ENCODE results near the gene SMIM5. TPM values are rescaled to one million over a fixed set of nuclear protein-coding genes. Genes with fewer than 3 reads are reported as not detected.

SMIM5 gene
- total RNA-seq, 4 donors from 2014 or later, result 68.8 to 161 (median 97.1) TPM; not detected in 1

DNA sequence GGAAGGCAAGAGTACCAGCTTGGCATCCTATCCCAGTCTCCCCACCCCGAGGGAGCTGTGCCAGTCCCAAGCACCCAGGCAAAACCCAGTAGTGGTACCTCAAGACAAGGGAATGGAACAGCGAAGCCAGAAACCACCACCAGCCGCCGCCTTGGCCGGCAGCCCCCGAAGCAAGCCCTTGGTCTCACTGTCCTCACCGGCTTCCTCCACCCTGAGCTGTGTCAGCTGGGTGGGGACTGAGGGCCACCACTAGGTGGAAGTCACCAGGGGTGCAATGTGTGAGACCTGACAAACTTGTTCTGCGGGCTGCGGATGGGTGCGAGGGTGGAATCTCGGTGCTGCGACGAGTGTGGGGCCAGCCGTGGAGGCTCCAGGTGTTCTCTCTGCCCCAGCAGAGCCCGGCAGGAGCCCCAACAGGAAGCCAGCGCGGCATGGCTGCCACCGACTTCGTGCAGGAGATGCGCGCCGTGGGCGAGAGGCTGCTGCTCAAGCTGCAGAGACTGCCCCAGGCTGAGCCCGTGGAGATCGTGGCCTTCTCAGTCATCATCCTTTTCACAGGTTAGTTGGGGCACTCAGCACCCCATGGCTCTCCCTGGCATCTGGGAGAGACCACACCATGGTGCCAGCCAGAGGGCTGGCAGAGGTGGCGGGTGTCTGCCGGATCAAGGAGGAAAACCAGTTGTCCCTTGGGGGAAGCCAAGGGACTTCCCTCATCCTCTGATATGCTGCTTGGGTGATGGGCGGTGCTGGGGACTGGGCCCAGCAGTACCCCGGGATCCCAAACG is 6.7 kb downstream of the SMIM5 start:
- Histone ChIP-seq H3K27ac (no peak overlapping the region), H3K4me3 (no peak overlapping the region), H3K9me3 (no peaks in the 10 kb centered on the region), H3K27me3 (no peaks in the 10 kb centered on the region), H3K4me1 (peaks cover 0 to 44% (median 0%) of the 10 kb centered on the region in 4 donors), H3K36me3 (no peaks in the 10 kb centered on the region)
- DNase-seq, result peak in 1 of 3 donors; percentile 64
- peak in 1 of 2 donors; percentile 7 for TF ChIP-seq POLR2A (IDR thresholded peaks at IDR 0.05)
- TF ChIP-seq, protein P1, sequence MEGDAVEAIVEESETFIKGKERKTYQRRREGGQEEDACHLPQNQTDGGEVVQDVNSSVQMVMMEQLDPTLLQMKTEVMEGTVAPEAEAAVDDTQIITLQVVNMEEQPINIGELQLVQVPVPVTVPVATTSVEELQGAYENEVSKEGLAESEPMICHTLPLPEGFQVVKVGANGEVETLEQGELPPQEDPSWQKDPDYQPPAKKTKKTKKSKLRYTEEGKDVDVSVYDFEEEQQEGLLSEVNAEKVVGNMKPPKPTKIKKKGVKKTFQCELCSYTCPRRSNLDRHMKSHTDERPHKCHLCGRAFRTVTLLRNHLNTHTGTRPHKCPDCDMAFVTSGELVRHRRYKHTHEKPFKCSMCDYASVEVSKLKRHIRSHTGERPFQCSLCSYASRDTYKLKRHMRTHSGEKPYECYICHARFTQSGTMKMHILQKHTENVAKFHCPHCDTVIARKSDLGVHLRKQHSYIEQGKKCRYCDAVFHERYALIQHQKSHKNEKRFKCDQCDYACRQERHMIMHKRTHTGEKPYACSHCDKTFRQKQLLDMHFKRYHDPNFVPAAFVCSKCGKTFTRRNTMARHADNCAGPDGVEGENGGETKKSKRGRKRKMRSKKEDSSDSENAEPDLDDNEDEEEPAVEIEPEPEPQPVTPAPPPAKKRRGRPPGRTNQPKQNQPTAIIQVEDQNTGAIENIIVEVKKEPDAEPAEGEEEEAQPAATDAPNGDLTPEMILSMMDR (IDR thresholded peaks at IDR 0.05), result peak in 3 of 6 experiments; percentile 34 to 44 (median 41)

DNA sequence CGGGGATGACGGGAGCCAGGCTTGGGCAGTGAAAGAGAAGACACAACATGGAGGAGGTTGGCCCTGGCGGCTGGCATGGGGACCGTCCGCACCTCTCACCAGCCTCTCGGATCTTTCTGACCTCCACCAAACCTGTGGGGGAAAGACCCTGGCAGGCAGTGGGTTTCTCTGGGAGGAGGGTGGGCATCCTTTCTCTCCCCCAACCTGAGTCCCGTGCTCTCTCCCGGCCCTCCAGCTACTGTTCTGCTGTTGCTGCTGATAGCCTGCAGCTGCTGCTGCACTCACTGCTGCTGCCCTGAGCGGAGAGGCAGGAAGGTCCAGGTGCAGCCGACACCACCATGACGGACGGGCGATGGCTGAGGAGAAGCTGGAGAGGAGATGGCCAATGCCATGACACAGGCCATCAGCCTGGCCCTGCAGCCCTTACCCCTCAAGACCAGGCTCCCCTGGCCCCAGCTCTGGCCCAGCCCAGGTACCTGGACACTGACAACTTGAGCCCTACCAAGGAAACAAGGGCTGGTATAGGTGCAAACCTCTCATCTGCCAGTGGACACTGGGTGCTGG is 7.4 kb downstream of the SMIM5 start:
- Histone ChIP-seq H3K36me3 (no peaks in the 10 kb centered on the region), H3K4me3 (no peak overlapping the region), H3K27me3 (no peaks in the 10 kb centered on the region), H3K4me1 (peaks cover 0 to 37% (median 0%) of the 10 kb centered on the region in 4 donors), H3K9me3 (no peaks in the 10 kb centered on the region), H3K27ac (no peak overlapping the region)
- TF ChIP-seq, protein P1 (IDR thresholded peaks at IDR 0.05), result no peak
- TF ChIP-seq POLR2A (IDR thresholded peaks at IDR 0.05), result no peak
- DNase-seq, result no peak

DNA sequence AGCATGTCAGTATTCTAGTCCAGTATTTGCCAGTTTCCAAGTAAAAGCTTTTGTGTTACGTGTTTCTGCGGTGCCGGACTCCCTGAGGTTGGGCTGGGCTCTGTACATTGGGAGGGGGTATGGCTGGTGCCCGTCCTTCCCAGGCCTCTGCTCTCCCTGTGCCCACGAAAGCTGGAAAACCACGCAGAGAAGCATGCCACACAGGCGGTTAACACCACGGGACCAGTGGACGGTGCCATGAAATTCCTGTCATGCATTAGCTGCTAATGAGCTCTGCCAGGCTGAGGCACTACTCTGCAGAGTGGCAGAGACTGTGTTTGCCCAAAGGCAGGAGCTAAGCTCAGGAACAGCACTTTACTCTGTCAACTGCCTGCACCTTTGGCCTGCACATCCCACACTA is 8.1 kb downstream of the SMIM5 start:
- Histone ChIP-seq H3K4me1 (peaks cover 0 to 32% (median 0%) of the 10 kb centered on the region in 4 donors), H3K36me3 (no peaks in the 10 kb centered on the region)
- DNase-seq, result no peak

DNA sequence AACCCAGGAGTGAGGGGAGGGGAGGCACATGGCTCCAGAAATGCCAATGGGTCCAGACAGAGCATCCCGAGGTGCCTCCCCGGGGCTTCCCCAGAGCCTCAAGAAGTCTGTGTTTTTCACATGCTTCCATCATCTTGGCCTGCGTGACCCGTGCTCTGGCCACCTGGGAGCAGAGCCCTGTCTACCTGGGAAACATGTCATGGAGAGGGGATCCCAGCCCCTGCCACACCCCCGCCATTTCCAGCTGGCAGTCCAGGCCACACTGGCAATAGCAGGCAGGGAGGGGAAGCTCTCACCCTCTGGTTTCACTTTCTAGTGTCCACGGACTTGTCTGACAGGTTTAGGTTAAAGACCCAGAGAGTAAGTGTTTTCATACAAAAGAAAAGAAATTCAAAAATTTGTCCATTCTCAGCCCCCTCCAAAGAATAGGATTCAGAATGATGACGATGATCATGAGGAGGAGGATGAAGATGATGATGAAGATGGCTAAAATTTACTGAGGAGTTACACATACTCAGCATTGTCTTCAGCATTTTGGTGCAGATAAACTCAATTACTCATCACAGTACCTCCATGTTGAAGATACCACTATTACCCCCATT is 9.0 kb downstream of the SMIM5 start:
- no peaks in the 10 kb centered on the region for H3K27me3 ChIP-seq
- H3K27ac ChIP-seq, result peak overlapping the region in 2 of 4 donors; percentile 16 to 62
- no peaks in the 10 kb centered on the region for H3K36me3 ChIP-seq
- peaks cover 0 to 26% (median 0%) of the 10 kb centered on the region in 4 donors for H3K4me1 ChIP-seq
- no peaks in the 10 kb centered on the region for H3K9me3 ChIP-seq
- H3K4me3 ChIP-seq, result no peak overlapping the region
- DNase-seq, result peak in 1 of 3 donors; percentile 60
- TF ChIP-seq, protein P1 (IDR thresholded peaks at IDR 0.05), result no peak
- no peak for TF ChIP-seq POLR2A (IDR thresholded peaks at IDR 0.05)

More for the DNA sequence above, 8.1 kb downstream of the SMIM5 start:
- Histone ChIP-seq H3K27ac (peak overlapping the region in 1 of 4 donors; percentile 62), H3K4me3 (no peak overlapping the region), H3K9me3 (no peaks in the 10 kb centered on the region), H3K27me3 (no peaks in the 10 kb centered on the region)
- TF ChIP-seq POLR2A (IDR thresholded peaks at IDR 0.05), result no peak
- TF ChIP-seq, protein P1 (IDR thresholded peaks at IDR 0.05), result no peak

DNA sequence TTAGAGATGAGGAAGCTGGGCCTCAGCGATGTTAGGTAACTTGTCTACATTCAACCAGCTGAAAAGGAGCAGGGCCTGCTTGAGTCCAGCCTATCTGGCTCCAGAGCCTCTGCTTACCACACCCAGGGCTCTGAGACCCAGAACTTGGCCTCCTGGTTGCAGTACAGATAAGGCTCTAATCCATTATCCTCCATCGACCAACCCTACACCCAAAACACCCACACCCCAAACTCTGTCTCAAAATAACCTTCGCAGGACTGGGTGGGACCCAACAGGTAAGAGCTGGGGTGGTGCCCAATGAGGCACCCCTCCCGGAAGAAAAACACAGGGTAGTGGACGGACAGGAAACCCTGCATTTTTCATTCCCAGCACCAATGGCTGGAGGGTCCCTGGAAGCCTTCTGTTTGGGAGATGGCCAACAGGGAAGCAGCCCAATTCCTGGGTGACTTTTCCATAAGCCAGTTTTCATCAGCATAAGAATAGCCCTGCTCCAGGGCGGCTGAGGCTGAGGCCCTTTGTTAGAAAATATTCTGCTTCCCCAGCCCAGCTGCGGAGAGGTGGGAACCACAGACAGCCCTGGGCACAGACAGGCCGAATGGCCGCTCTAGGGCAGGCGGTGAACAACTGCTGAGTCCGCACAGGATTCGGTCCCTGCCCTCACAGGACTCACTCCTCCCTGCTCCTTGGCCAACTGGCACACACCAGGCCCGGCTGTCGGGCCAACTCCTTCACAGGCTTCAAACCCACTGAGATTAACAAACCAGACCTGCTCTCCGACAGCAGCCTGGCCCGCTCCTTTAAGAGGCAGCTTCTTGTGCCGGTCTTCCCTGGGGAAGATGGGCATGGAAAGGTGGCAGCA is 9.8 kb downstream of the SMIM5 start:
- Histone ChIP-seq H3K36me3 (no peaks in the 10 kb centered on the region), H3K9me3 (no peaks in the 10 kb centered on the region), H3K4me3 (no peak overlapping the region), H3K27ac (peak overlapping the region in 2 of 4 donors; percentile 16 to 62), H3K27me3 (no peaks in the 10 kb centered on the region), H3K4me1 (peaks cover 0 to 19% (median 0%) of the 10 kb centered on the region in 4 donors)
- no peak for TF ChIP-seq POLR2A (IDR thresholded peaks at IDR 0.05)
- TF ChIP-seq, protein P1 (IDR thresholded peaks at IDR 0.05), result no peak
- peak in 1 of 3 donors; percentile 50 for DNase-seq
